GM12878 (cell line): ENCODE data around the gene VCAN. TPM values are rescaled to one million over a fixed set of nuclear protein-coding genes. Genes with fewer than 3 reads are reported as not detected.

ENCODE experiments used
- ATAC-seq: fragments of 200-7000 bp; cut with Tn5 transposase; 3 replicates; pipeline ENCODE4 v1.9.1; 2020; ENCODE audit warnings: mild to moderate bottlenecking, moderate library complexity
- BruUV-seq: library from RNA; stranded (reverse); fragments of 400-500 nt; replicated peaks from 2 replicates; lab custom pipeline; 2021; lab: Mats Ljungman, UMichigan
- CTCF ChIA-PET: fragments of 300-600 bp; sonication (Branson Sonifier 250); formaldehyde crosslinking; extraction: SDS; loops from one replicate; lab custom pipeline; 2021; ENCODE audit warnings: inconsistent platforms; lab: Yijun Ruan, JAX
- POLR2A ChIA-PET: fragments of 350-600 bp; formaldehyde crosslinking; extraction: SDS; loops from one replicate; lab custom pipeline; 2021; ENCODE audit warnings: inconsistent platforms; lab: Charles Lee
- RAD21 ChIA-PET: fragments of 300-600 bp; sonication (Branson Sonifier 250); formaldehyde crosslinking; loops from one replicate; lab custom pipeline; 2023; ENCODE audit warnings: antibody characterized with exemption; ENCODE audit not compliant: unreplicated experiment; lab: Charles Lee
- SMC1A ChIA-PET: fragments of 300-600 bp; sonication (Branson Sonifier 250); formaldehyde crosslinking; loops from one replicate; lab custom pipeline; 2023; ENCODE audit not compliant: unreplicated experiment, uncharacterized antibody; lab: Charles Lee
- DNase-seq: peaks from one replicate; pipeline ENCODE4 v3.0.0-alpha.2; 2011; ENCODE audit warnings: low read depth, low spot score
- FAIRE-seq: peaks from 3 replicates; lab custom pipeline; 2011; peaks lifted over from hg19 to GRCh38; lab: Jason Lieb, UNC
- H2AFZ ChIP-seq: 2 replicates; pipeline ENCODE4 v1.6.0; 2011; ENCODE audit warnings: low read depth, low read length, control low read depth; ENCODE audit not compliant: control insufficient read depth
- H3K27ac ChIP-seq: 2 replicates; pipeline ENCODE4 v1.5.1; 2011; ENCODE audit warnings: control low read depth; ENCODE audit not compliant: control insufficient read depth, insufficient read depth
- H3K27me3 ChIP-seq, 2 experiments: replicated peaks in 1 of 2; 2 replicates each; pipeline versions ENCODE4 v1.6.0 to v1.6.1; 2011; ENCODE audit warnings: low read length in 1 of 2; ENCODE audit not compliant: control insufficient read depth in 2 of 2, insufficient read depth in 2 of 2
- H3K36me3 ChIP-seq, 2 experiments: 2 replicates each; pipeline ENCODE4 v1.5.1; 2011; ENCODE audit warnings: low read length in 1 of 2; ENCODE audit not compliant: control insufficient read depth in 2 of 2, insufficient read depth in 2 of 2
- H3K4me1 ChIP-seq: 2 replicates; pipeline ENCODE4 v1.6.1; 2011; ENCODE audit warnings: mild to moderate bottlenecking, low read length, moderate library complexity, mixed read lengths; ENCODE audit not compliant: control insufficient read depth, insufficient read depth
- H3K4me2 ChIP-seq: 2 replicates; pipeline ENCODE4 v1.6.0; 2011; ENCODE audit warnings: control low read depth; ENCODE audit not compliant: control insufficient read depth, insufficient read depth
- H3K4me3 ChIP-seq: fragments of 200-600 bp; sonication (generic); 2 replicates; pipeline ENCODE4 v1.5.1; 2016
- H3K79me2 ChIP-seq: 2 replicates; pipeline ENCODE4 v1.6.0; 2011; ENCODE audit warnings: low read length; ENCODE audit not compliant: control insufficient read depth, insufficient read depth
- H3K9ac ChIP-seq: 2 replicates; pipeline ENCODE4 v1.8.0; 2011; ENCODE audit warnings: low read length, control low read depth, mixed read lengths; ENCODE audit not compliant: control insufficient read depth, insufficient read depth
- H3K9me3 ChIP-seq: replicated peaks from 3 replicates; pipeline ENCODE4 v1.5.1; 2011; ENCODE audit warnings: mild to moderate bottlenecking, low read length; ENCODE audit not compliant: control insufficient read depth, insufficient read depth
- H4K20me1 ChIP-seq: 2 replicates; pipeline ENCODE4 v1.6.0; 2011; ENCODE audit not compliant: control insufficient read depth, insufficient read depth
- ATF7 ChIP-seq: fragments of 450-650 bp; IDR thresholded peaks from 2 replicates; pipeline ENCODE4 v1.6.1; 2016; ENCODE audit warnings: low read depth, mild to moderate bottlenecking
- CHD1 ChIP-seq: IDR thresholded peaks from 2 replicates; pipeline ENCODE4 v1.6.1; 2012; ENCODE audit warnings: low read depth, low read length, improper control_type of control experiment
- NFYB ChIP-seq: IDR thresholded peaks from 2 replicates; pipeline ENCODE4 v1.6.1; 2011; ENCODE audit warnings: low read depth, mild to moderate bottlenecking, low read length, improper control_type of control experiment, moderate library complexity; ENCODE audit not compliant: insufficient read depth
- NR2C1 ChIP-seq: fragments of 450-650 bp; IDR thresholded peaks from 2 replicates; pipeline ENCODE4 v1.6.1; 2017; ENCODE audit warnings: antibody characterized with exemption, mild to moderate bottlenecking, moderate library complexity
- POLR2AphosphoS2 ChIP-seq: IDR thresholded peaks from 2 replicates; pipeline ENCODE4 v1.6.1; 2011; ENCODE audit warnings: low read depth, mild to moderate bottlenecking, low read length, improper control_type of control experiment, moderate library complexity
- SMAD5 ChIP-seq: IDR thresholded peaks from 2 replicates; pipeline ENCODE4 v1.6.1; 2016; ENCODE audit warnings: antibody characterized with exemption, low read depth
- SMARCA5 ChIP-seq: fragments of 450-650 bp; IDR thresholded peaks from 2 replicates; pipeline ENCODE4 v1.6.1; 2017; ENCODE audit warnings: mild to moderate bottlenecking
- USF1 ChIP-seq: IDR thresholded peaks from 2 replicates; pipeline ENCODE4 v1.6.1; 2011; ENCODE audit warnings: borderline replicate concordance, low read depth, mild to moderate bottlenecking, moderate library complexity, mixed read lengths, low read length; ENCODE audit not compliant: insufficient read depth; ENCODE audit errors: extremely low read length
- ZNF24 ChIP-seq: fragments of 450-650 bp; IDR thresholded peaks from 2 replicates; pipeline ENCODE4 v1.6.1; 2017; ENCODE audit warnings: antibody characterized with exemption, mild to moderate bottlenecking
- WGBS: methylation state at CpG from one replicate; pipeline ENCODE4 v1.1.6; 2016; ENCODE audit warnings: low lambda C conversion rate; ENCODE audit not compliant: insufficient replicate concordance, insufficient coverage; ENCODE audit errors: missing lambda C conversion rate; 5-methylcytosine and 5-hydroxymethylcytosine counted together
- in situ Hi-C: fragments of 300-500 bp; cut with MboI; formaldehyde crosslinking; loops from 9 replicates; pipeline ENCODE4 v1.14.3; 2018; ENCODE audit warnings: mixed read lengths
- intact Hi-C: fragments of 100-400 bp; cut with micrococcal nuclease; formaldehyde crosslinking; loops from one replicate; pipeline ENCODE4 v1.14.2; 2022; ENCODE audit not compliant: unreplicated experiment
- polyA plus RNA-seq, 11 experiments: library from polyadenylated mRNA; depleted of rRNA in 4 of 11; unstranded in 6 of 11; stranded (reverse) in 5 of 11; fragments of >200 nt; fragmentation: Nextera tagmentation in 4 of 11; fragmentation: Illumina TruSeq in 1 of 11; extraction: Ambion mirVana in 4 of 11; extraction: Trizol in 1 of 11; gene quantifications; 1 replicate in 1 of 11; 2 replicates in 10 of 11; pipeline versions ENCODE4 v1.2.1 to v1.2.3, GENCODE V29; 2011 to 2016; ENCODE audit warnings: inconsistent platforms in 2 of 11, missing spikeins in 2 of 11, low read depth in 1 of 11
- total RNA-seq, 4 experiments: library from RNA; depleted of rRNA in 3 of 4; stranded (reverse); fragments of >200 nt in 3 of 4; fragmentation: Illumina TruSeq in 1 of 4; extraction: Trizol in 1 of 4; gene quantifications; 2 replicates each; pipeline versions ENCODE4 v1.2.1 to v1.2.3, GENCODE V29; 2013 to 2021

The VCAN gene
- total and polyA plus RNA-seq, 10 of the 15 experiments (the other 5 are each of a cell fraction or from before 2014, with no cell fraction given): 1.2 to 15.2 (median 4.5) TPM

DNA sequence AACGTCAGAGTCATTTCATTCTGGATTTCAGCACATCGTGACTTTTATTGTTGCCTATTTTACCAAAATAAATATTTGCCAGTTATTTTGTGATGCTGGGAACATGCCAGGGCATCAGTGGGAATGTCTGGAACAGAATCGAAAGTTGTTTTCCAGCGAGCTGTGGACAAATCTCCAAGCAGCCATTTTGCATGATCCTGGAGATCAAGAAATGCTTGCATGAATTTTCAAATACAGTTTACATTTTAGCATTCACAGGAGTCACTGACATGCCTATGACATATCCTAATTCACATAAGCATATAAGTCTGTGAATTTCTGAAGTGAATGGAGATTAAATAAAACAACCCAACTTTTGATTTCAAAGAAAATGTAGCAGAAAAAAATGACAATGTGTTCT, 119.4 kb downstream of the VCAN start (continued):
- TF ChIP-seq USF1: no peak
- TF ChIP-seq SMAD5: no peak
- no peak for TF ChIP-seq POLR2AphosphoS2
- no peak for TF ChIP-seq SMARCA5

- BruUV-seq: no TSS peak
- DNase-seq (no peak), ATAC-seq (no peak), FAIRE-seq (no peak)
- ChIA-PET RAD21 (no interaction called here), POLR2A (no interaction called here), CTCF (no interaction called here), SMC1A (no interaction called here)
- H3K4me2 ChIP-seq: no peak overlapping the region
- in situ Hi-C loops: no loop called here
- H3K4me3 ChIP-seq: no peak overlapping the region
- no peaks in the 10 kb centered on the region for H4K20me1 ChIP-seq
- TF ChIP-seq ZNF24 (no peak), NR2C1 (no peak), ATF7 (no peak), CHD1 (no peak), NFYB (no peak)
- no peaks in the 10 kb centered on the region for H3K4me1 ChIP-seq
- H3K79me2 ChIP-seq: no peaks in the 10 kb centered on the region
- no peaks in the 10 kb centered on the region for H3K27me3 ChIP-seq
- H3K9me3 ChIP-seq: no peaks in the 10 kb centered on the region
- no peak overlapping the region for H3K9ac ChIP-seq
- WGBS: 92% methylated on average over 3 of the region's 3 CpGs
- no peaks in the 10 kb centered on the region for H3K36me3 ChIP-seq
- intact Hi-C loops: no loop called here
- H3K27ac ChIP-seq: no peak overlapping the region
- H2AFZ ChIP-seq: no peak overlapping the region
These were observed 123.7 kb downstream of the VCAN start for GRCh38 chr5:83595217-83595616.
